HG03103 (cell line): ENCODE results near the gene PRKCH.

Experiments
- ATAC-seq: cut with Tn5 transposase; IDR thresholded peaks from one replicate; pipeline ENCODE4 v1.9.1; 2021; ENCODE audit warnings: low read depth; ENCODE audit not compliant: unreplicated experiment

The PRKCH gene

GRCh38 chr14:61599942-61600341, 278.6 kb downstream of the PRKCH start:
- no peak for ATAC-seq
